ENCODE measurements around the gene SMYD2. TPM values are rescaled to one million over a fixed set of nuclear protein-coding genes. Genes with fewer than 3 reads are reported as not detected.

Gene SMYD2
- total RNA-seq, 2 experiments from 2014 or later, result 20.8 to 26.5 TPM

DNA sequence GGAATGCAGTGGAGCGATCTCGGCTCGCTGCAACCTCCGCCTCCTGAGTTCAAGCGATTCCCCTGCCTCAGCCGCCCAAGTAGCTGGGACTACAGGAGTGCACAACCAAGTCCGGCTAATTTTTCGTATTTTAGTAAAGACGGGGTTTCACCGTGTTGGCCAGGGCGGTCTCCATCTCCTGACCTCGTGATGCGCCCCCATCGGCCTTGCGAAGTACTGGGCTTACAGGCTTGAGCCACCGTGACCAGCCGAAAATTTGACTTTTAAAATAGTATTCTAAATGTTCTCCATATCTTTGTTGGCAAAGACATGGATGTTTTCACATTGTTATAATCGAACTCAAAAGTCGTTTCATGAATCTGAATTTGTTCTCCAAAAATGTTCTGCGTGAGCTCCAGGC, 36.7 kb upstream of the SMYD2 start:
- no peak overlapping the region for H2AFZ ChIP-seq (ENCODE audit: low read length)
- no peaks in the 10 kb centered on the region for H3K9me2 ChIP-seq (ENCODE audit: insufficient read depth, low read length)
- H3K79me2 ChIP-seq (ENCODE audit: insufficient read depth, low read depth, low read length), result no peaks in the 10 kb centered on the region
- no peak overlapping the region for H3K4me3 ChIP-seq (ENCODE audit: low read depth, low read length, poor library complexity, severe bottlenecking)
- H3K4me1 ChIP-seq (ENCODE audit: insufficient read depth, low read length, poor library complexity, severe bottlenecking), result no peaks in the 10 kb centered on the region
- intact Hi-C loops (cut with micrococcal nuclease; ENCODE audit: unreplicated experiment), result no loop called here
- ChIA-PET CTCF (ENCODE audit: unreplicated experiment) (no interaction called here), POLR2A (no interaction called here)
- no TSS peak for BruUV-seq (replicated peaks)
- no peaks in the 10 kb centered on the region for H4K20me1 ChIP-seq (ENCODE audit: insufficient read depth, low read length)
- no peak for DNase-seq (ENCODE audit: low spot score)
- no peaks in the 10 kb centered on the region for H3K9me3 ChIP-seq (ENCODE audit: low read length)
- H3K36me3 ChIP-seq (ENCODE audit: insufficient read depth, low read length), result no peaks in the 10 kb centered on the region
- H3K27ac ChIP-seq (ENCODE audit: low read depth, low read length, poor library complexity, severe bottlenecking), result no peak overlapping the region
- no peak overlapping the region for H3K4me2 ChIP-seq (ENCODE audit: low read length)
- TF ChIP-seq, protein P1, sequence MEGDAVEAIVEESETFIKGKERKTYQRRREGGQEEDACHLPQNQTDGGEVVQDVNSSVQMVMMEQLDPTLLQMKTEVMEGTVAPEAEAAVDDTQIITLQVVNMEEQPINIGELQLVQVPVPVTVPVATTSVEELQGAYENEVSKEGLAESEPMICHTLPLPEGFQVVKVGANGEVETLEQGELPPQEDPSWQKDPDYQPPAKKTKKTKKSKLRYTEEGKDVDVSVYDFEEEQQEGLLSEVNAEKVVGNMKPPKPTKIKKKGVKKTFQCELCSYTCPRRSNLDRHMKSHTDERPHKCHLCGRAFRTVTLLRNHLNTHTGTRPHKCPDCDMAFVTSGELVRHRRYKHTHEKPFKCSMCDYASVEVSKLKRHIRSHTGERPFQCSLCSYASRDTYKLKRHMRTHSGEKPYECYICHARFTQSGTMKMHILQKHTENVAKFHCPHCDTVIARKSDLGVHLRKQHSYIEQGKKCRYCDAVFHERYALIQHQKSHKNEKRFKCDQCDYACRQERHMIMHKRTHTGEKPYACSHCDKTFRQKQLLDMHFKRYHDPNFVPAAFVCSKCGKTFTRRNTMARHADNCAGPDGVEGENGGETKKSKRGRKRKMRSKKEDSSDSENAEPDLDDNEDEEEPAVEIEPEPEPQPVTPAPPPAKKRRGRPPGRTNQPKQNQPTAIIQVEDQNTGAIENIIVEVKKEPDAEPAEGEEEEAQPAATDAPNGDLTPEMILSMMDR (conservative IDR thresholded peaks at IDR 0.05; ENCODE audit: low read length), result no peak
- TF ChIP-seq EZH2phosphoT487 (IDR thresholded peaks at IDR 0.05; ENCODE audit: borderline replicate concordance, low read depth, low read length), result no peak

DNA sequence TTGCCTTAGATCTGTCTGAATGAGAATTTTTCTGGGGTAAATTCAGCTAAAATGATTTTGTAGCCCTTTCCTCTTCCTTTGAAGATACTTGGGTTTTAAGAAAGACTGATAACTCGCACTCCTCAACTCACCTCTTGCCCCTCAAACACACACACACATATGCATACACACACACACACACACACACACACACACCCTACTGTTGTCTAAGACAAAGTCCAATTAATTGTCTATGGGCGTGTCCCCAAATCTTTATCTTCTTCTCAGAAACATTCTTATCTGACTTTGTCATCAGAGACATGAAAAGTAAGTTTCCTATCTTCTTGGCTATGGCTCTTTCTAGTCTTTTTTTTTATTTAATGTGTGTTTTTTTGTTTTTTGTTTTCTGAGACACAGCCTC, 36.1 kb upstream of the SMYD2 start:
- ChIA-PET CTCF (ENCODE audit: unreplicated experiment) (no interaction called here), POLR2A (interaction anchor here (0.6 kb wide), 1 partner anchor 264 kb away, joined by 4 read pairs; no protein-coding TSS in a partner anchor)
- H4K20me1 ChIP-seq (ENCODE audit: insufficient read depth, low read length), result no peaks in the 10 kb centered on the region
- no peaks in the 10 kb centered on the region for H3K36me3 ChIP-seq (ENCODE audit: insufficient read depth, low read length)
- intact Hi-C loops (cut with micrococcal nuclease; ENCODE audit: unreplicated experiment), result no loop called here
- DNase-seq (ENCODE audit: low spot score), result no peak
- no peaks in the 10 kb centered on the region for H3K4me1 ChIP-seq (ENCODE audit: insufficient read depth, low read length, poor library complexity, severe bottlenecking)
- no peak overlapping the region for H3K4me3 ChIP-seq (ENCODE audit: low read depth, low read length, poor library complexity, severe bottlenecking)
- TF ChIP-seq, protein P1 (conservative IDR thresholded peaks at IDR 0.05; ENCODE audit: low read length), result no peak
- no peak for TF ChIP-seq EZH2phosphoT487 (IDR thresholded peaks at IDR 0.05; ENCODE audit: borderline replicate concordance, low read depth, low read length)
- H3K9me3 ChIP-seq (ENCODE audit: low read length), result no peaks in the 10 kb centered on the region
- no TSS peak for BruUV-seq (replicated peaks)
- no peak overlapping the region for H3K27ac ChIP-seq (ENCODE audit: low read depth, low read length, poor library complexity, severe bottlenecking)
- H3K79me2 ChIP-seq (ENCODE audit: insufficient read depth, low read depth, low read length), result no peaks in the 10 kb centered on the region
- no peak overlapping the region for H2AFZ ChIP-seq (ENCODE audit: low read length)
- no peaks in the 10 kb centered on the region for H3K9me2 ChIP-seq (ENCODE audit: insufficient read depth, low read length)
- no peak overlapping the region for H3K4me2 ChIP-seq (ENCODE audit: low read length)

DNA sequence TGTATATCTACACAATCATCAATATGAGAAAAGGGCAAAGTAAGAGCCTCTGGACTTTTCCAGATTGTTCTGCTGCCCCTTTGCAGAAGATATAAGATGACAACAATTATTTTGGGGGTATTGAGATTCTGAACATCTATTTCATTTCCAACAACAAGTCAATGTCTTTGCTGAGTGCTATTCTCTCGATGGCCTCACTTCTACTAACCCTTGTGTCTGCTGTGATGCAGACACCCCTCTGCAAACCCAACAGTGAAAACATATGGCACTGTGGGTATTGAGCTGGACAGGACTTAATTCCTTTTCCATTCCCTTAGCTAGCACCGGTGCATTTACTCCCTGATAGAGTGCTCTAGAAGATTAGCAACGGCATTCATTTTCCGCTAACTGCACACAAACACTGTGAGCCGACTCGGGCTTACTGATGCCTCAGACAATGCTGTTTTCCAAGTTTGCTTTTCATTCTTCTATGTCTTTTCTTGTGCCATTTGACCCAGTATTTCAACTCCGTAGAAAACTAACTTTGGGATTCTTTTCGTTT, 33.4 kb upstream of the SMYD2 start:
- intact Hi-C loops (cut with micrococcal nuclease; ENCODE audit: unreplicated experiment), result no loop called here
- POLR2A ChIA-PET, result no interaction called here
- no TSS peak for BruUV-seq (replicated peaks)
- no peaks in the 10 kb centered on the region for H3K36me3 ChIP-seq (ENCODE audit: insufficient read depth, low read length)
- H3K79me2 ChIP-seq (ENCODE audit: insufficient read depth, low read depth, low read length), result no peaks in the 10 kb centered on the region
- TF ChIP-seq, protein P1 (conservative IDR thresholded peaks at IDR 0.05; ENCODE audit: low read length), result no peak
- no peak for TF ChIP-seq EZH2phosphoT487 (IDR thresholded peaks at IDR 0.05; ENCODE audit: borderline replicate concordance, low read depth, low read length)
- H2AFZ ChIP-seq (ENCODE audit: low read length), result no peak overlapping the region
- CTCF ChIA-PET (ENCODE audit: unreplicated experiment), result no interaction called here
- no peaks in the 10 kb centered on the region for H3K4me1 ChIP-seq (ENCODE audit: insufficient read depth, low read length, poor library complexity, severe bottlenecking)
- H4K20me1 ChIP-seq (ENCODE audit: insufficient read depth, low read length), result no peaks in the 10 kb centered on the region
- no peak overlapping the region for H3K4me2 ChIP-seq (ENCODE audit: low read length)
- no peak for DNase-seq (ENCODE audit: low spot score)
- no peak overlapping the region for H3K4me3 ChIP-seq (ENCODE audit: low read depth, low read length, poor library complexity, severe bottlenecking)
- H3K27ac ChIP-seq (ENCODE audit: low read depth, low read length, poor library complexity, severe bottlenecking), result no peak overlapping the region
- no peaks in the 10 kb centered on the region for H3K9me2 ChIP-seq (ENCODE audit: insufficient read depth, low read length)
- no peaks in the 10 kb centered on the region for H3K9me3 ChIP-seq (ENCODE audit: low read length)

Measured in OCI-LY7 (cell line).